ENCODE data around the gene KRTAP20-3. TPM values are rescaled to one million over a fixed set of nuclear protein-coding genes. Genes with fewer than 3 reads are reported as not detected.

Gene KRTAP20-3
- not detected for total RNA-seq
- long read RNA-seq: 0 reads

- intact Hi-C loops (cut with DNase I): no loop called here
- no peak for ATAC-seq
- DNase-seq (ENCODE audit: missing footprints): no peak
These were observed at the start of gene KRTAP20-3 for GRCh38 chr21:30642564-30642963. TSS of gene KRTAP20-3 (plus strand) at chr21:30642864.

- intact Hi-C loops (cut with DNase I): no loop called here
These were observed 43.9 kb upstream of the KRTAP20-3 start, which contains the start of gene KRTAP6-2 for GRCh38 chr21:30598802-30599201. TSS of gene KRTAP6-2 (minus strand) at chr21:30598902. CDS start at chr21:30598874, 28 bp downstream.

GRCh38 chr21:30600787-30601186 is 41.9 kb upstream of the KRTAP20-3 start, which contains the start of gene KRTAP22-1:
TSS of gene KRTAP22-1 (plus strand) at chr21:30601087.
- intact Hi-C loops (cut with DNase I): no loop called here
- DNase-seq (ENCODE audit: missing footprints) (no peak), ATAC-seq (no peak)

More at GRCh38 chr21:30598802-30599201, 43.9 kb upstream of the KRTAP20-3 start, which contains the start of gene KRTAP6-2:
- ATAC-seq (no peak), DNase-seq (ENCODE audit: missing footprints) (no peak)

GRCh38 chr21:30605968-30606367 is 36.7 kb upstream of the KRTAP20-3 start:
- ATAC-seq (no peak), DNase-seq (ENCODE audit: missing footprints) (no peak)
- intact Hi-C loops (cut with DNase I): no loop called here

- no peak for ATAC-seq
- DNase-seq (ENCODE audit: missing footprints): no peak
- intact Hi-C loops (cut with DNase I): no loop called here
These were observed 30.5 kb upstream of the KRTAP20-3 start for GRCh38 chr21:30612132-30612531.

GRCh38 chr21:30613836-30614235 is 28.8 kb upstream of the KRTAP20-3 start, which contains the start of gene KRTAP6-1:
TSS of gene KRTAP6-1 (minus strand) at chr21:30613930. CDS start at chr21:30613904, 26 bp downstream.
- ATAC-seq (no peak), DNase-seq (ENCODE audit: missing footprints) (no peak)
- intact Hi-C loops (cut with DNase I): no loop called here

GRCh38 chr21:30615199-30615598 is 27.5 kb upstream of the KRTAP20-3 start:
- DNase-seq (ENCODE audit: missing footprints): no peak

GRCh38 chr21:30616125-30616524 is 26.5 kb upstream of the KRTAP20-3 start, which contains the start of gene KRTAP20-1:
TSS of gene KRTAP20-1 (plus strand) at chr21:30616425. CDS start at chr21:30616455, 30 bp downstream.
- no peak for DNase-seq (ENCODE audit: missing footprints)
- no peak for ATAC-seq
- intact Hi-C loops (cut with DNase I): no loop called here

More at GRCh38 chr21:30615199-30615598, 27.5 kb upstream of the KRTAP20-3 start:
- intact Hi-C loops (cut with DNase I): no loop called here
- no peak for ATAC-seq

GRCh38 chr21:30620080-30620479 is 22.6 kb upstream of the KRTAP20-3 start:
- intact Hi-C loops (cut with DNase I): no loop called here
- no peak for ATAC-seq

GRCh38 chr21:30620522-30620921 is 22.1 kb upstream of the KRTAP20-3 start, which contains the start of gene KRTAP20-4:
TSS of gene KRTAP20-4 (plus strand) at chr21:30620627.
- intact Hi-C loops (cut with DNase I): no loop called here
- DNase-seq (ENCODE audit: missing footprints): no peak
- no peak for ATAC-seq

More at GRCh38 chr21:30620080-30620479, 22.6 kb upstream of the KRTAP20-3 start:
- no peak for DNase-seq (ENCODE audit: missing footprints)

- ATAC-seq: no peak
- no peak for DNase-seq (ENCODE audit: missing footprints)
- intact Hi-C loops (cut with DNase I): no loop called here
These were observed 19.3 kb upstream of the KRTAP20-3 start for GRCh38 chr21:30623362-30623761.

GRCh38 chr21:30625449-30626165 is 17.1 kb upstream of the KRTAP20-3 start:
- intact Hi-C loops (cut with DNase I): no loop called here
- no peak for ATAC-seq
- peak; percentile 46 for DNase-seq (ENCODE audit: missing footprints)

GRCh38 chr21:30628109-30628508 is 14.6 kb upstream of the KRTAP20-3 start:
- intact Hi-C loops (cut with DNase I): no loop called here
- DNase-seq (ENCODE audit: missing footprints) (no peak), ATAC-seq (no peak)

- ATAC-seq (no peak), DNase-seq (ENCODE audit: missing footprints) (no peak)
- intact Hi-C loops (cut with DNase I): no loop called here
These were observed 13.5 kb upstream of the KRTAP20-3 start for GRCh38 chr21:30629200-30629599.

- DNase-seq (ENCODE audit: missing footprints): no peak
- ATAC-seq: no peak
- intact Hi-C loops (cut with DNase I): no loop called here
These were observed 7.8 kb upstream of the KRTAP20-3 start, which contains the start of gene KRTAP20-2 for GRCh38 chr21:30634906-30635305. TSS of gene KRTAP20-2 (plus strand) at chr21:30635206. CDS start at chr21:30635264, 58 bp downstream.

GRCh38 chr21:30638686-30639085 is 4.0 kb upstream of the KRTAP20-3 start:
- ATAC-seq (no peak), DNase-seq (ENCODE audit: missing footprints) (no peak)
- intact Hi-C loops (cut with DNase I): no loop called here

- intact Hi-C loops (cut with DNase I): no loop called here
- DNase-seq (ENCODE audit: missing footprints) (no peak), ATAC-seq (no peak)
These were observed 4.3 kb downstream of the KRTAP20-3 start for GRCh38 chr21:30646904-30647414.

GRCh38 chr21:30652891-30653290 is 10.2 kb downstream of the KRTAP20-3 start:
- intact Hi-C loops (cut with DNase I): no loop called here
- ATAC-seq (no peak), DNase-seq (ENCODE audit: missing footprints) (no peak)

- ATAC-seq: no peak
- DNase-seq (ENCODE audit: missing footprints): no peak
- intact Hi-C loops (cut with DNase I): no loop called here
These were observed 26.1 kb downstream of the KRTAP20-3 start for GRCh38 chr21:30668776-30669175.
